K562 (cell line): ENCODE results near the gene AIFM3. TPM values are rescaled to one million over a fixed set of nuclear protein-coding genes. Genes with fewer than 3 reads are reported as not detected.

Experiments
- HNRNPH1 ChIP-seq: fragments of 200-400 bp; formaldehyde crosslinking; optimal IDR thresholded peaks from 2 replicates; pipeline ENCODE3; 2017; ENCODE audit warnings: low read depth, mild to moderate bottlenecking, low read length, moderate library complexity
- MAZ ChIP-seq, 2 experiments: fragments of 450-650 bp in 1 of 2; sonication (generic) in 1 of 2; formaldehyde crosslinking; IDR thresholded peaks in 1 of 2; conservative IDR thresholded peaks in 1 of 2; 2 replicates each; pipeline versions ENCODE4 v1.4.0 to v1.5.0; 2020; ENCODE audit warnings: mild to moderate bottlenecking in 1 of 2, missing genetic modification reagents in 1 of 2
- NR2C2 ChIP-seq, 2 experiments: fragments of 200-800 bp in 1 of 2; sonication (Bioruptor generic) in 1 of 2; sonication (generic) in 1 of 2; formaldehyde crosslinking in 1 of 2; IDR thresholded peaks; 2 replicates each; pipeline versions ENCODE4 v1.6.1 to v1.8.0; 2016 to 2022; ENCODE audit warnings: mild to moderate bottlenecking in 1 of 2, missing compliant biosample characterization in 1 of 2, missing genetic modification characterization in 1 of 2, missing genetic modification reagents in 1 of 2
- WHSC1 ChIP-seq: IDR thresholded peaks from one replicate; pipeline ENCODE4 v1.6.1; 2012; ENCODE audit warnings: low read length, control low read depth, inconsistent platforms
- ZNF77 ChIP-seq: fragments of 250-450 bp; sonication (Bioruptor Pico); IDR thresholded peaks from 2 replicates; pipeline ENCODE4 v1.5.0; 2020
- polyA plus RNA-seq, 8 experiments: library from polyadenylated mRNA; depleted of rRNA in 4 of 8; stranded (reverse) in 5 of 8; unstranded in 3 of 8; fragments of >200 nt; fragmentation: Nextera tagmentation in 2 of 8; fragmentation: Illumina TruSeq in 1 of 8; extraction: Ambion mirVana in 2 of 8; extraction: Trizol in 1 of 8; gene quantifications; 2 replicates each; pipeline versions ENCODE4 v1.2.1 to v1.2.3, GENCODE V29; 2011 to 2014; ENCODE audit warnings: inconsistent platforms in 1 of 8, missing spikeins in 1 of 8
- total RNA-seq, 7 experiments: library from RNA; depleted of rRNA in 6 of 7; stranded (reverse); fragments of >200 nt in 6 of 7; fragmentation: Illumina TruSeq in 2 of 7; extraction: Trizol in 2 of 7; gene quantifications; 2 replicates each; pipeline versions ENCODE4 v1.2.1 to v1.2.3, GENCODE V29; 2011 to 2021; ENCODE audit warnings: low replicate concordance in 1 of 7
- TF ChIP-seq, protein P1 (sequence below): sonication (generic); formaldehyde crosslinking; IDR thresholded peaks from 2 replicates; pipeline ENCODE4 v1.8.1; 2023; ENCODE audit warnings: missing genetic modification reagents, mild to moderate bottlenecking, borderline replicate concordance
- TF ChIP-seq, protein P2 (sequence below): fragments of 200-600 bp; sonication (generic); IDR thresholded peaks from one replicate; pipeline ENCODE4 v1.6.1; 2012; ENCODE audit warnings: mild to moderate bottlenecking, low read depth, low read length, inconsistent platforms
- TF ChIP-seq, protein P3 (sequence below): fragments of 450-650 bp; formaldehyde crosslinking; IDR thresholded peaks from 2 replicates; pipeline ENCODE4 v1.4.0; 2020; ENCODE audit warnings: mild to moderate bottlenecking

The AIFM3 gene
- total and polyA plus RNA-seq, 9 of the 15 experiments (the other 6 are each of a cell fraction or from before 2014, with no cell fraction given), result 0.03 to 0.20 (median 0.07) TPM; not detected in 1

DNA sequence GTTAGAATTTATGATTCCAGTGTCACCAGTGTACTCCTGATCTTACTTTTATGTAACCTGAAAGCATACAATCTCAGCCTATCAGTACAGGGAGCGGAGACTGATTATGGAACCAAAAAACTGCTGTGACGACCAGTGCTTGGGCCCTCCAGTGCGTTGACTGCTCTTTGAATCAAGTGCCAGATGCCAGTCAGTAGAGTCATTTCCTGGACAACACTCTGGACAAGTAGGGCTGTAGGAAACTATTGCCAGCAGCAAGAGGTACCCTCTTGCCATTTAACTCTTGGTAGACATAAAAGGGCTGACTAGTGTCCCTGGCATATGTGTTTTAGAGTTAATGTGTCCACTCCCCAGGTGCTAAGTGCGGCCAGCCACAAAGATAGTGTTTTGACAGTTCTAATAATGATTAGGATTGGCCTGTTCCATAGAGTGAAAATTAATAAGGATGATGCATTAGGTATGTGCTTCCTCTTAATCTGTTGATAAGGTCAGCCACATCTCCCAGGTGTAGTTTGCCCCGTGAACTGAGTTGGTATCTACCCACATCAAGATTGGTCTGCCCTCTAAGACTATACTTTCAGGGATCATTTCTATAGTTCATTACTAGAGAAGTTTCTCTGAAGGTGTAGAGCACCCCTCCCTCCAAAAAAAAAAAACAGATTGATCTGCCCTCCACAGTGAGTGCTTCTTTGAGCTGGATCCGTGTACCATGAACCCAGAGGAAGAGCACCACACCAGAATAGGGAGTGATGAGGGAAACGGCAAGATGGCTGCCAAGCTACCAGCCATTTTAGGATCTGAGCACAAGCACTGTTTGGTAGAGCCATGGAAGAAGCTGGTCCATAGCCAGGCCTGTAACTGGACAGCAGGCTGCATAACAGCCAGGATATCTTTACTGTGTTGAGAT lies 20.7 kb upstream of the AIFM3 start (continued):
- TF ChIP-seq MAZ (CRISPR knock-in tag; conservative IDR thresholded peaks at IDR 0.05 in 1 of 2, IDR thresholded peaks at IDR 0.05 in 1 of 2) (no peak), ZNF77 (CRISPR knock-in tag) (no peak), HNRNPH1 (no peak), NR2C2 (CRISPR knock-in tag; IDR thresholded peaks at IDR 0.05) (no peak; the same call in 1 of the 2 replicates), NR2C2 (tag; IDR thresholded peaks at IDR 0.05) (no peak), WHSC1 (peak; percentile 39)
- TF ChIP-seq, protein P1, sequence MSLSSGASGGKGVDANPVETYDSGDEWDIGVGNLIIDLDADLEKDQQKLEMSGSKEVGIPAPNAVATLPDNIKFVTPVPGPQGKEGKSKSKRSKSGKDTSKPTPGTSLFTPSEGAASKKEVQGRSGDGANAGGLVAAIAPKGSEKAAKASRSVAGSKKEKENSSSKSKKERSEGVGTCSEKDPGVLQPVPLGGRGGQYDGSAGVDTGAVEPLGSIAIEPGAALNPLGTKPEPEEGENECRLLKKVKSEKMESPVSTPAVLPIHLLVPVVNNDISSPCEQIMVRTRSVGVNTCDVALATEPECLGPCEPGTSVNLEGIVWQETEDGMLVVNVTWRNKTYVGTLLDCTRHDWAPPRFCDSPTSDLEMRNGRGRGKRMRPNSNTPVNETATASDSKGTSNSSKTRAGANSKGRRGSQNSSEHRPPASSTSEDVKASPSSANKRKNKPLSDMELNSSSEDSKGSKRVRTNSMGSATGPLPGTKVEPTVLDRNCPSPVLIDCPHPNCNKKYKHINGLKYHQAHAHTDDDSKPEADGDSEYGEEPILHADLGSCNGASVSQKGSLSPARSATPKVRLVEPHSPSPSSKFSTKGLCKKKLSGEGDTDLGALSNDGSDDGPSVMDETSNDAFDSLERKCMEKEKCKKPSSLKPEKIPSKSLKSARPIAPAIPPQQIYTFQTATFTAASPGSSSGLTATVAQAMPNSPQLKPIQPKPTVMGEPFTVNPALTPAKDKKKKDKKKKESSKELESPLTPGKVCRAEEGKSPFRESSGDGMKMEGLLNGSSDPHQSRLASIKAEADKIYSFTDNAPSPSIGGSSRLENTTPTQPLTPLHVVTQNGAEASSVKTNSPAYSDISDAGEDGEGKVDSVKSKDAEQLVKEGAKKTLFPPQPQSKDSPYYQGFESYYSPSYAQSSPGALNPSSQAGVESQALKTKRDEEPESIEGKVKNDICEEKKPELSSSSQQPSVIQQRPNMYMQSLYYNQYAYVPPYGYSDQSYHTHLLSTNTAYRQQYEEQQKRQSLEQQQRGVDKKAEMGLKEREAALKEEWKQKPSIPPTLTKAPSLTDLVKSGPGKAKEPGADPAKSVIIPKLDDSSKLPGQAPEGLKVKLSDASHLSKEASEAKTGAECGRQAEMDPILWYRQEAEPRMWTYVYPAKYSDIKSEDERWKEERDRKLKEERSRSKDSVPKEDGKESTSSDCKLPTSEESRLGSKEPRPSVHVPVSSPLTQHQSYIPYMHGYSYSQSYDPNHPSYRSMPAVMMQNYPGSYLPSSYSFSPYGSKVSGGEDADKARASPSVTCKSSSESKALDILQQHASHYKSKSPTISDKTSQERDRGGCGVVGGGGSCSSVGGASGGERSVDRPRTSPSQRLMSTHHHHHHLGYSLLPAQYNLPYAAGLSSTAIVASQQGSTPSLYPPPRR (CRISPR knock-in tag), result no peak
- TF ChIP-seq, protein P2, sequence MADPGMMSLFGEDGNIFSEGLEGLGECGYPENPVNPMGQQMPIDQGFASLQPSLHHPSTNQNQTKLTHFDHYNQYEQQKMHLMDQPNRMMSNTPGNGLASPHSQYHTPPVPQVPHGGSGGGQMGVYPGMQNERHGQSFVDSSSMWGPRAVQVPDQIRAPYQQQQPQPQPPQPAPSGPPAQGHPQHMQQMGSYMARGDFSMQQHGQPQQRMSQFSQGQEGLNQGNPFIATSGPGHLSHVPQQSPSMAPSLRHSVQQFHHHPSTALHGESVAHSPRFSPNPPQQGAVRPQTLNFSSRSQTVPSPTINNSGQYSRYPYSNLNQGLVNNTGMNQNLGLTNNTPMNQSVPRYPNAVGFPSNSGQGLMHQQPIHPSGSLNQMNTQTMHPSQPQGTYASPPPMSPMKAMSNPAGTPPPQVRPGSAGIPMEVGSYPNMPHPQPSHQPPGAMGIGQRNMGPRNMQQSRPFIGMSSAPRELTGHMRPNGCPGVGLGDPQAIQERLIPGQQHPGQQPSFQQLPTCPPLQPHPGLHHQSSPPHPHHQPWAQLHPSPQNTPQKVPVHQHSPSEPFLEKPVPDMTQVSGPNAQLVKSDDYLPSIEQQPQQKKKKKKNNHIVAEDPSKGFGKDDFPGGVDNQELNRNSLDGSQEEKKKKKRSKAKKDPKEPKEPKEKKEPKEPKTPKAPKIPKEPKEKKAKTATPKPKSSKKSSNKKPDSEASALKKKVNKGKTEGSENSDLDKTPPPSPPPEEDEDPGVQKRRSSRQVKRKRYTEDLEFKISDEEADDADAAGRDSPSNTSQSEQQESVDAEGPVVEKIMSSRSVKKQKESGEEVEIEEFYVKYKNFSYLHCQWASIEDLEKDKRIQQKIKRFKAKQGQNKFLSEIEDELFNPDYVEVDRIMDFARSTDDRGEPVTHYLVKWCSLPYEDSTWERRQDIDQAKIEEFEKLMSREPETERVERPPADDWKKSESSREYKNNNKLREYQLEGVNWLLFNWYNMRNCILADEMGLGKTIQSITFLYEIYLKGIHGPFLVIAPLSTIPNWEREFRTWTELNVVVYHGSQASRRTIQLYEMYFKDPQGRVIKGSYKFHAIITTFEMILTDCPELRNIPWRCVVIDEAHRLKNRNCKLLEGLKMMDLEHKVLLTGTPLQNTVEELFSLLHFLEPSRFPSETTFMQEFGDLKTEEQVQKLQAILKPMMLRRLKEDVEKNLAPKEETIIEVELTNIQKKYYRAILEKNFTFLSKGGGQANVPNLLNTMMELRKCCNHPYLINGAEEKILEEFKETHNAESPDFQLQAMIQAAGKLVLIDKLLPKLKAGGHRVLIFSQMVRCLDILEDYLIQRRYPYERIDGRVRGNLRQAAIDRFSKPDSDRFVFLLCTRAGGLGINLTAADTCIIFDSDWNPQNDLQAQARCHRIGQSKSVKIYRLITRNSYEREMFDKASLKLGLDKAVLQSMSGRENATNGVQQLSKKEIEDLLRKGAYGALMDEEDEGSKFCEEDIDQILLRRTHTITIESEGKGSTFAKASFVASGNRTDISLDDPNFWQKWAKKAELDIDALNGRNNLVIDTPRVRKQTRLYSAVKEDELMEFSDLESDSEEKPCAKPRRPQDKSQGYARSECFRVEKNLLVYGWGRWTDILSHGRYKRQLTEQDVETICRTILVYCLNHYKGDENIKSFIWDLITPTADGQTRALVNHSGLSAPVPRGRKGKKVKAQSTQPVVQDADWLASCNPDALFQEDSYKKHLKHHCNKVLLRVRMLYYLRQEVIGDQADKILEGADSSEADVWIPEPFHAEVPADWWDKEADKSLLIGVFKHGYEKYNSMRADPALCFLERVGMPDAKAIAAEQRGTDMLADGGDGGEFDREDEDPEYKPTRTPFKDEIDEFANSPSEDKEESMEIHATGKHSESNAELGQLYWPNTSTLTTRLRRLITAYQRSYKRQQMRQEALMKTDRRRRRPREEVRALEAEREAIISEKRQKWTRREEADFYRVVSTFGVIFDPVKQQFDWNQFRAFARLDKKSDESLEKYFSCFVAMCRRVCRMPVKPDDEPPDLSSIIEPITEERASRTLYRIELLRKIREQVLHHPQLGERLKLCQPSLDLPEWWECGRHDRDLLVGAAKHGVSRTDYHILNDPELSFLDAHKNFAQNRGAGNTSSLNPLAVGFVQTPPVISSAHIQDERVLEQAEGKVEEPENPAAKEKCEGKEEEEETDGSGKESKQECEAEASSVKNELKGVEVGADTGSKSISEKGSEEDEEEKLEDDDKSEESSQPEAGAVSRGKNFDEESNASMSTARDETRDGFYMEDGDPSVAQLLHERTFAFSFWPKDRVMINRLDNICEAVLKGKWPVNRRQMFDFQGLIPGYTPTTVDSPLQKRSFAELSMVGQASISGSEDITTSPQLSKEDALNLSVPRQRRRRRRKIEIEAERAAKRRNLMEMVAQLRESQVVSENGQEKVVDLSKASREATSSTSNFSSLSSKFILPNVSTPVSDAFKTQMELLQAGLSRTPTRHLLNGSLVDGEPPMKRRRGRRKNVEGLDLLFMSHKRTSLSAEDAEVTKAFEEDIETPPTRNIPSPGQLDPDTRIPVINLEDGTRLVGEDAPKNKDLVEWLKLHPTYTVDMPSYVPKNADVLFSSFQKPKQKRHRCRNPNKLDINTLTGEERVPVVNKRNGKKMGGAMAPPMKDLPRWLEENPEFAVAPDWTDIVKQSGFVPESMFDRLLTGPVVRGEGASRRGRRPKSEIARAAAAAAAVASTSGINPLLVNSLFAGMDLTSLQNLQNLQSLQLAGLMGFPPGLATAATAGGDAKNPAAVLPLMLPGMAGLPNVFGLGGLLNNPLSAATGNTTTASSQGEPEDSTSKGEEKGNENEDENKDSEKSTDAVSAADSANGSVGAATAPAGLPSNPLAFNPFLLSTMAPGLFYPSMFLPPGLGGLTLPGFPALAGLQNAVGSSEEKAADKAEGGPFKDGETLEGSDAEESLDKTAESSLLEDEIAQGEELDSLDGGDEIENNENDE, result no peak
- TF ChIP-seq, protein P3, sequence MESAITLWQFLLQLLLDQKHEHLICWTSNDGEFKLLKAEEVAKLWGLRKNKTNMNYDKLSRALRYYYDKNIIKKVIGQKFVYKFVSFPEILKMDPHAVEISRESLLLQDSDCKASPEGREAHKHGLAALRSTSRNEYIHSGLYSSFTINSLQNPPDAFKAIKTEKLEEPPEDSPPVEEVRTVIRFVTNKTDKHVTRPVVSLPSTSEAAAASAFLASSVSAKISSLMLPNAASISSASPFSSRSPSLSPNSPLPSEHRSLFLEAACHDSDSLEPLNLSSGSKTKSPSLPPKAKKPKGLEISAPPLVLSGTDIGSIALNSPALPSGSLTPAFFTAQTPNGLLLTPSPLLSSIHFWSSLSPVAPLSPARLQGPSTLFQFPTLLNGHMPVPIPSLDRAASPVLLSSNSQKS (CRISPR knock-in tag), result no peak
